ENCODE results near the gene JARID2. TPM values are rescaled to one million over a fixed set of nuclear protein-coding genes. Genes with fewer than 3 reads are reported as not detected.

JARID2 gene
- total RNA-seq, 2 donors from 2014 or later: 3.6 to 4.6 TPM

- Histone ChIP-seq H3K4me3 (no peak overlapping the region), H3K4me1 (no peaks in the 10 kb centered on the region), H3K9me3 (no peaks in the 10 kb centered on the region), H3K27me3 (no peaks in the 10 kb centered on the region), H3K27ac (no peak overlapping the region), H3K36me3 (replicated peaks in 1 of 2; ENCODE audit: insufficient read depth in 1 of 2, low read depth in 2 of 2) (no peaks in the 10 kb centered on the region)
- 64 to 66% methylated on average over 3 of the region's 3 CpGs for WGBS, 2 donors
- no peak for DNase-seq
- intact Hi-C loops (cut with DNase I): no loop called here
- TF ChIP-seq CTCF (IDR thresholded peaks at IDR 0.05) (no peak), POLR2A (IDR thresholded peaks at IDR 0.05) (no peak)
- ATAC-seq: no peak
Observed at GRCh38 chr6:15230827-15231226, 15.0 kb upstream of the JARID2 start.

- H3K36me3 ChIP-seq (replicated peaks in 1 of 2; ENCODE audit: insufficient read depth in 1 of 2, low read depth in 2 of 2): no peaks in the 10 kb centered on the region
- no peak overlapping the region for H3K4me3 ChIP-seq
- 73 to 88% methylated on average over 6 to 7 of the region's 7 CpGs for WGBS, 2 donors
- ATAC-seq (no peak), DNase-seq (no peak)
- no peak overlapping the region for H3K27ac ChIP-seq
- no peak for TF ChIP-seq POLR2A (IDR thresholded peaks at IDR 0.05)
- TF ChIP-seq CTCF (IDR thresholded peaks at IDR 0.05): no peak
- H3K4me1 ChIP-seq: no peaks in the 10 kb centered on the region
- intact Hi-C loops (cut with DNase I): no loop called here
- H3K27me3 ChIP-seq: no peaks in the 10 kb centered on the region
- no peaks in the 10 kb centered on the region for H3K9me3 ChIP-seq
Observed at GRCh38 chr6:15232836-15233510, 12.9 kb upstream of the JARID2 start.

GRCh38 chr6:15234068-15234758 is 11.7 kb upstream of the JARID2 start:
- H3K4me3 ChIP-seq: no peak overlapping the region
- TF ChIP-seq CTCF (IDR thresholded peaks at IDR 0.05): no peak
- TF ChIP-seq POLR2A (IDR thresholded peaks at IDR 0.05): no peak
- H3K27me3 ChIP-seq: no peaks in the 10 kb centered on the region
- H3K36me3 ChIP-seq (replicated peaks in 1 of 2; ENCODE audit: insufficient read depth in 1 of 2, low read depth in 2 of 2): no peaks in the 10 kb centered on the region
- H3K4me1 ChIP-seq: no peaks in the 10 kb centered on the region
- H3K27ac ChIP-seq: no peak overlapping the region
- H3K9me3 ChIP-seq: no peaks in the 10 kb centered on the region
- no peak for ATAC-seq
- no peak for DNase-seq
- 91 to 92% methylated on average over 2 of the region's 2 CpGs for WGBS, 2 donors
- intact Hi-C loops (cut with DNase I): no loop called here

GRCh38 chr6:15239616-15240364 is 6.1 kb upstream of the JARID2 start:
- intact Hi-C loops (cut with DNase I): no loop called here
- H3K4me1 ChIP-seq: peaks cover 6% of the 10 kb centered on the region
- no peak overlapping the region for H3K4me3 ChIP-seq
- no peak for ATAC-seq
- no peak for TF ChIP-seq POLR2A (IDR thresholded peaks at IDR 0.05)
- TF ChIP-seq CTCF (IDR thresholded peaks at IDR 0.05): no peak
- H3K27me3 ChIP-seq: no peaks in the 10 kb centered on the region
- 16 to 26% methylated on average over 5 of the region's 5 CpGs for WGBS, 2 donors
- no peak for DNase-seq
- H3K9me3 ChIP-seq: no peaks in the 10 kb centered on the region
- H3K36me3 ChIP-seq (replicated peaks in 1 of 2; ENCODE audit: insufficient read depth in 1 of 2, low read depth in 2 of 2): no peaks in the 10 kb centered on the region
- no peak overlapping the region for H3K27ac ChIP-seq
